ENCODE data around the gene FREM2.

DNA sequence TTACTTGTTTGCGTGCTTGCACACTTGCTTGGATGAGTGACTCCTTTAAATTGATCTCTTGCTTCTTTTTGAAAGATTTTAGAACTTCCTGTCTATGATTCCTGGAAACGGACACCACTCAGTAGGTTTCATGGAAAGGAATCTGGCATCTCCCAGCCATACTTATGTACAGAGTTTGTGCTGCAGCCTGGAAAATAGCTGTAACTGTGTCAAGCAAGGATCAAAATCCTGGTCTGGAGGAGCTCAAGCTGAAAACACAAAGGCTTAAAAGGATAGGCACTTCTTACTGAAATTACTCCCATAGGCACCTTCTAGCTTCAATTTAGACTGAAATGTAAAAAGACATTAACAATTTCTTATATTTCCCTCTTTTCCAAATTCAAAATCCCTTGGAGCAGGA is 1.4 kb upstream of the FREM2 start:
- TF ChIP-seq, protein P1, sequence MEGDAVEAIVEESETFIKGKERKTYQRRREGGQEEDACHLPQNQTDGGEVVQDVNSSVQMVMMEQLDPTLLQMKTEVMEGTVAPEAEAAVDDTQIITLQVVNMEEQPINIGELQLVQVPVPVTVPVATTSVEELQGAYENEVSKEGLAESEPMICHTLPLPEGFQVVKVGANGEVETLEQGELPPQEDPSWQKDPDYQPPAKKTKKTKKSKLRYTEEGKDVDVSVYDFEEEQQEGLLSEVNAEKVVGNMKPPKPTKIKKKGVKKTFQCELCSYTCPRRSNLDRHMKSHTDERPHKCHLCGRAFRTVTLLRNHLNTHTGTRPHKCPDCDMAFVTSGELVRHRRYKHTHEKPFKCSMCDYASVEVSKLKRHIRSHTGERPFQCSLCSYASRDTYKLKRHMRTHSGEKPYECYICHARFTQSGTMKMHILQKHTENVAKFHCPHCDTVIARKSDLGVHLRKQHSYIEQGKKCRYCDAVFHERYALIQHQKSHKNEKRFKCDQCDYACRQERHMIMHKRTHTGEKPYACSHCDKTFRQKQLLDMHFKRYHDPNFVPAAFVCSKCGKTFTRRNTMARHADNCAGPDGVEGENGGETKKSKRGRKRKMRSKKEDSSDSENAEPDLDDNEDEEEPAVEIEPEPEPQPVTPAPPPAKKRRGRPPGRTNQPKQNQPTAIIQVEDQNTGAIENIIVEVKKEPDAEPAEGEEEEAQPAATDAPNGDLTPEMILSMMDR (IDR thresholded peaks at IDR 0.05; ENCODE audit: extremely low read depth in 1 of 2, insufficient read depth in 1 of 2, low read depth in 1 of 2, low read length in 2 of 2), result no peak
- TF ChIP-seq POLR2A (IDR thresholded peaks at IDR 0.05; ENCODE audit: low read depth, low read length), result no peak
- TF ChIP-seq EZH2 (IDR thresholded peaks at IDR 0.05; ENCODE audit: borderline replicate concordance, low read depth, low read length, severe bottlenecking), result no peak

All from endothelial cell of umbilical vein (primary cell).